CD4-positive, alpha-beta T cell treated with Interleukin-1 beta for 1 hour (primary cell): ENCODE measurements around the gene TTBK2.
"Not testable (repeated sequence)": the region's sequence is repeated elsewhere in the genome, so short reads cannot be mapped to it uniquely, and the experiment has no call there.

Experiments used
- DNase-seq, 2 donors: peaks; one replicate each; pipeline ENCODE4 v3.0.0-alpha.2; 2020 to 2022

TTBK2 gene

DNA sequence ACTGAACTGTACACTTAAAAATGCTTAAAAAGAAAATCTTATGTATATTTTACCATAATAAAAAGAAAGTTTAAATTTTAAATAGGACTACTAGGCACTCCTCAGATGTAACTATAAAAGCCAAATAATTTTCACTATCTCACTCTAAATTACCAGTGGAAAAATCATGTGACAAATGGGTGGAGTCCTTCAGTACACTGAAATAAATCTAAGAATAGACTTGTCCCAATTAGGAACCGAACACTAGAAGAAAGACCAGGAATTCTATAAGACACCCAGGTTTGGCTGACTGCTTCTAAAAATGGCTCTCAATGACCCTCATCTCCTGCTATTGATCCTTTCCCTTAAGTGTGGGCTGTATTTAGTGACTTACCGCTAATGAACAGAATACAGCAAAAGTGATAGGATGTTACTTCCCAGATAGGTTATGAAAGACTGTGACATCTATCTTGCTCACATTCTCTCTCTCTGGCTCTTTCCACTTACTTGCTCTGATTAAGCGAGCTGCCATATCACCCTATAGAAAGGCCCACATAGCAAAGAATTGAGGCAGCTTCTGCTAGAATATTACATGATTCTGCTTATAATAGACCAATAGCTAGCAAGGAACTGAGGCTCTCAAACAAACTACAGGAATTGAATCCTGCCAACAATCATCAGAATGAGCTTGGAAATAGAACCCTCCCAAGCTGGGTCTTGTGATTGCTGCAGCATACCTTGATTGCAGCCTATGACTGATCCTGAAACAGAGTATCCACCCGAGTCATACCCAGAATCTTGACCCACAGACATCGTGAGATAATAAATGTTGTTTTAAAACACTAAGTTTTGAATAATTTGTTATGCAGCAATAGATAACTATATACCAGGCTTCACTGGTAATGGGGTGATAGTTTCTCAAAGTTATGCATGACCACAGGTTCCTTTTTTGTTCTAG is 16.9 kb downstream of the TTBK2 start:
- DNase-seq = no peak

DNA sequence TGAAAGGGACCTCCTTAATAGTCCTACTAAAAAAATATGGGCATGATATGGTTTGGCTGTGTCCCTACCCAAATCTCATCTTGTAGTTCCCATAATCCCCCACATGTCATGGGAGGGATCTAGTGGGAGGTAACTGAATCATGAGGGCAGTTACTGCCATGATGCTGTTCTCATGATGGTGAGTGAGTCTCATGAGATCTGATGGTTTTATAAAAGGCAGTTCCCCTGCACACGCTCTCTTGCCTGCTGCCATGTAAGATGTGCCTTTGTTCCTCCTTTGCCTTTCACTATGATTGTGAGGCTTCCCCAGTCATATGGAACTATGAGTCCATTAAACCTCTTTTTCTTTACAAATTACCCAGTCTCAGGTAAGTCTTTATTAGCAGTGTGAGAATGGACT is 26.7 kb downstream of the TTBK2 start:
- DNase-seq = not testable (repeated sequence)

DNA sequence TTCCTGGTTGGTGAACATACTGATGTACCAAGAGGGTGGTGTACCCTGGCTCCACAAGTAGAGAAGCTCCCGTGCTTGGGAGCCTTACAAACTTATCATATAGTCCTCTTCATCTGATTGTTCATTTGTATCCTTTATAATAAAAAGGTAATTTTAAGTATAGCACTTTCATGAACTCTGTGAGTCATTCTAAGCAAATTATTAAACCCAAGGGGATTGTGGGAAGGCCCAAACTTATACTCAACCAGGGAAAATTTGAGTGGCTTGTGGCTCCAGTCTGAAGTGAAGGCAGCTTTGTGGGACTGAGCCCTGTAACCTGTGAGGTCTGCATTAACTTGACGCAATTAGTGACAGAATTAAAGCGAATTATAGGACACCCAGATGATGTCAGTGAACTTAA is 29.0 kb downstream of the TTBK2 start:
- DNase-seq = no peak

DNA sequence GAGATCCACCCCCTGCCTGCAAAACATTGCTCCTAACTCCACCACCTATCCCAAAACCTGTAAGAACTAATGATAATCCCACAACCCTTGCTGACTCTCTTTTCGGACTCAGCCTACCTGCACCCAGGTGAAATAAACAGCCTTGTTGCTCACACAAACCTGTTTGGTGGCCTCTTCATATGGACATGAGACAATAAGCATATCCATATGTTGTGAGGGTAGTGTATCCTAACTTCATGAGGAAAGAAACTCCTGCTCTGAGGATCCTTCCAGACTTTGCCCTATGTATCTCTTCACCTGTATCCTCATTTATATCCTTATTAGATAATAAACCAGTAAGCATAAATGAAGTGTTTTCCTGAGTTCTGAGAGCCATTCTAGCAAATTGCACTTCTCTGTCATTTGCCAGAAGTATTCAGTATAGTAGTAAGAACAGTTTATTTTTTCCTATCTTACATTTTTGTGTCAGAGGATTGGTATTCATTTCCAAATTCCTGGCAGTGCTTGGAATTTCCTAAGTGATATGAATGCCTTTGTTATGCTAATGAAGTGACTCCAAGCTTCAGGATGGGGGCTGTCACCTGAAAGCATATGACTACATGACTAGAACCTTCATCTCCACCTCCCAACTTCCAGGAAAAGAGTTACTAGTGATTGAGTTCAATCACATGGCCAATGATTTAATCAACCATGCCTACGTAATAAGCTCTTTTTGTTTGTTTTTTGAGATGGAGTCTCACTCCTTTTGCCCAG is 30.2 kb downstream of the TTBK2 start:
- no peak for DNase-seq

DNA sequence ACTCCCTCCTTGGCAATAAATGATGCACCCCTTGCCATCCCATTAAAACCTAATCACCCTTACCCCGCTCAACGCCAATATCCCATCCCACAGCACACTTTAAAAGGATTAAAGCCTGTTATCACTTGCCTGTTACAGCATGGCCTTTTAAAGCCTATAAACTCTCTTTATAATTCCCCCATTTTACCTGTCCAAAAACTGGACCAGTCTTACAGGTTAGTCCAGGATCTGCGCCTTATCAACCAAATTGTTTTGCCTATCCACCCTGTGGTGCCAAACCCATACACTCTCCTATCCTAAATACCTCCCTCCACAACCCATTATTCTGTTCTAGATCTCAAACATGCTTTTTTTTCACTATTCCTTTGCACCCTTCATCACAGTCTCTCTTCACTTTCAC is 33.2 kb downstream of the TTBK2 start:
- not testable (repeated sequence) for DNase-seq

DNA sequence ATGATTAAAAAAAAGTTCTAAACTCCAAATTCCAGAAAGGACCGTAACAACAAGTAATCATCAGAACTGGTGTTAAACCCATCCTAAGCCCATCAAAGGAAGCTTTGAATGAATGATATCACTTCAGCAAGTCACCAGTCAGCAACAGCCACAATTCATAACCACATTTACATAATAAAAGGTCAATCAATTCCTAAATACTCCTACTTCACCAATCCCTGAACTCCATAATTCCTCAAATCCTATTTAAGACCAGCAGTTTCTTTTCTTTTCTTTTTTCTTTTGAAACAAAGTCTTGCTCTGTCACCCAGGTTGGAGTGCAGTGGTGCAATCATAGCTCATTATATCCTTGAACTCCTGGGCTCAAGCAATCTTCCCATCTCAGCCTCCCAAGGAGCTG is 40.5 kb downstream of the TTBK2 start:
- DNase-seq = no peak

DNA sequence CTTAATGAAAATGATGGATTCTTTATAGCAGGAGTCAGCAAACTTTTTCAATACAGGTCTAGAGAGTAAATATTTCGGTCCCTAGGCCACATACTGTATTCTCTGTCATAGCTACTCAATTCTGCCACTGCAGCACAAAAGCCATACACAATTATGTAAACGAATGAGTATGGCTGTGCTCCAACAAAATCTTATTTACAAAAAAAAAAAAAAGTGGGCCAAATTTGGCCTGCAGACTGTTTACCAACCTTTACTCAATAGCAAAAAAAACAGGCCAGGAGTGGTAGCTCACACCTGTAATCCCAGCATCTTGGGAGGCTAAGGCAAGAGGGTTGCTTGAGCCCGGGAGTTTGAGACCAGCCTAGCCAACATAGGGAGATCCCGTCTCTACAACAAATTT is 41.1 kb downstream of the TTBK2 start:
- DNase-seq = no peak

DNA sequence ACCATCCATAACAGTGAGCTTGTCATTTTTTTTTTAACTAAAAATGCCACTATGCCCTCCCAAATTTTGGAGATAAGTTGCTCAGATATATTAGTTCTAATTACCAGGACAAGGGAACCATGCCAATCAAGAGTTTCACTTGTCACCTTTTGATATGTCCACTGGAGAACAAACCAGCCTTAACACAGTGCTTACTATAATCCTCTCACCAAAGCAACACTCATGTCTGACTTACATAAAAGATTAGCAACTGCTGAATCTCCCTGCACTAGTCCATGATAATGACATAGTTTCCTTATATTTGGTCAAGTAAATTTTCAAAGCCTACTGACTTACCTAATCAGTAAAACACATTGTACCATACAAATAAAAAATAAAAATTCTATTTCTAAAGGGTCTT is 44.4 kb downstream of the TTBK2 start:
- DNase-seq = no peak

DNA sequence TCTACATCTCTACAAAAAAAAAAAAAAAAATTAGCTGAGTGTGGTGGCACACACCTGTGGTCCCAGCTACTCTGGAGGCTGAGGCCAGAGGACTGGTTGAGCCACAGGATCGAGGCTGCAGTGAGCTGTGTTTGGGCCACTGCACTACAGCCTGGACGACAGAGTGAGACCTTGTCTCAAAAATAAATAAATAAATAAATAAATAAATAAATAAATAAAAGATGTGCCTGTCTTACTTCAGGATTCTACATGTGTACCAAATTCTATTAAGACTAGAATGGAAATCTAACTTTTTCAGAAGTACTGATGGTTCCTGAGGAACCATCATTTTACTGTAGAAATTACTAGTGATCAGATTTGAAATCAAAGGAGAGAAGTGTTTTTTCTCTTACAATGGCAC is 51.9 kb downstream of the TTBK2 start:
- no peak for DNase-seq

DNA sequence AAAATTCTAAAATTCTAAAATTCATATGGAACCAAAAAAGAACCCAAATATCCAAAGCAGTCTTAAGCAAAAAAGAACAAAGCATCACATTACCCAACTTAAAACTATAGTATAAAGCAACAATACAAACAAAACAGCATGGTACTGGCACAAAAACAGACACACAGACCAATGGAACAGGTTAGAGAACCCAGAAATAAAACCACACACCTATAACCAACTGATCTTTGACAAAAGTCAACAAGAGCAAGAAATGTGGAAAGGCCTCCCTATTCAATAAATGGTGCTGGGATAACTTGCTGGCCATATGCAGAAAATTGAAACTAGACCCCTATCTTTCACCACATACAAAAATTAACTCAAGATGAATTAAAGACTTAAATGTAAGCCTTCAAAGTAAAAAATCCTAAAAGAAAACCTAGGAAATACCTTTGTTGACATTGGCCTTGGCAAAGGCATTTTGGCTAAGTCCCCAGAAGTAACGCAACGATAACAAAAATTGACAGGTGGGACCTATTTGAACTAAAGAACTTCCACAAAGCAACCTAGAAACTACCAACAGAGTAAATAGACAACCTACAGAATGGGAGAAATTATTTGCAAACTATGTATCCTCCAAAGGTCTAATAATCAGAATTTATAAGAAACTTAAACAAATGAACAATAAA is 56.9 kb downstream of the TTBK2 start:
- DNase-seq = no peak

DNA sequence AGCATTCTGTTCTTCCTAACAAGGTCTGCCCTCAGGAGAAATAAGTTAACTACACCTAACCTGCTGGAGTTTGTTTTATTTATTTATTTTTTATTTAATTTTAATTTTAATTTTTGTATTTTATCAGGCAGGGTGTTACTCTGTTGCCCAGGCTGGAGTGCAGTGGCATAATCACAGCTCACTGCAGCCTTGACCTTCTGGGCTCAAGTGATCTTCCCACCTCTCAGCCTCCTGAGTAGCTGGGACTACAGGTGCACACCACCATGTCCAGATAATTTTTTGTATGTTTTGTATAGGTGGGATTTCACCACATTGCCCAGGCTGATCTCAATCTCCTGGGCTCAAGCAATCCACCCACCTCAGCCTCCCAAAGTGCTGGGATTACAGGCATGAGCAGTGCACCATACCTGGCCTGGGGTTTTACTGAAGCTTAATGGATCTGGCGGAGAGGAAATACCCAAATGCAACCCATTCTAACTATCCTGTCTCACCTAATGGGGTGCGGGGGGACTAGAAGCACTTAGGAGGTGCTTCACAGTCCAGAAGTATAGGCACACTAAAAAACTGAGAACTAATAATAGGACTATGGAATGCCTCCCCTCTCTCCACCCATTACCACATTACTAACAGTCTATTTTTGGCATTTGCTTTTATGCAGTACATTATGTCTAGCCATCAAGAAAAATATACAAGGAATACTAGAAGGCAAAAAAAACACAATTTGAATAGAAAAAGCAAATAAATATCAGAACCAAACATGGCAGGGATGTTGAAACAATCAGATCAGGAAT is 61.4 kb downstream of the TTBK2 start:
- no peak for DNase-seq

DNA sequence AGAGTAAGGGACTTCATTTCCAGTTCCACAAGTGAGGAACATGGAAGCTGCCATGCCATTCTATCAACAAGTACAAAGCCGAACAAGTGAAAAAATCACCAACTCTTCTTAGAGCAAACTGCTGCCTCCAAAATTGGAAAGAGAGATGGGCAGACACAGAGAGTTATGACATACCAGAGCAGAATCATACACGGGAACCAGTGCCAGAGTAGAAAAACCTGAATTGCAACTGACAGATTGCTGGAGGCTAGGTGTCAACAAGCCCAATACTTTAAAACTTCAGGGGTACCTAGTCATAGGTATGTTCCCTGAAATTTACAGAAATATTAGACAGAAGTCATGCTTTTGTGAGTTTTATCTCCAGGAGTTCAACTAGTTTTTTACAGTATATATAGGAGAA is 62.0 kb downstream of the TTBK2 start:
- no peak for DNase-seq

DNA sequence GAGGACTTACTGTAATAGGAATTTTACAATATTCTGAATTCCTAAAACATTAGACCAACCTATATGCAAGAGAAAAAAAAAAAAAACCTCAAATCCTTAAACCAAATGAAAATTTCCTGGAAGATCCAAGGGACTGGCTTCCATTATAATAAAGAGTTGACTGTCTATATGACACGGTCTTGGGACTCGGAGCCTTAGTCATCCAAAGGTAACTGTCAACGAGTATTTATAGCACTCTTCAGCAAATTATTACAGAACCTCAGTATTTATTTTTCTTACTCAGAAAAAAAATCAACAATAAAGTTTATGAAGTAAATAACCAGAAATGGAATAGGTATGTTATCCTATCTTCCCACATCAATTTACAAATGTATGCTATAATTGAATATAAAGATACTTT is 66.0 kb downstream of the TTBK2 start:
- no peak for DNase-seq

DNA sequence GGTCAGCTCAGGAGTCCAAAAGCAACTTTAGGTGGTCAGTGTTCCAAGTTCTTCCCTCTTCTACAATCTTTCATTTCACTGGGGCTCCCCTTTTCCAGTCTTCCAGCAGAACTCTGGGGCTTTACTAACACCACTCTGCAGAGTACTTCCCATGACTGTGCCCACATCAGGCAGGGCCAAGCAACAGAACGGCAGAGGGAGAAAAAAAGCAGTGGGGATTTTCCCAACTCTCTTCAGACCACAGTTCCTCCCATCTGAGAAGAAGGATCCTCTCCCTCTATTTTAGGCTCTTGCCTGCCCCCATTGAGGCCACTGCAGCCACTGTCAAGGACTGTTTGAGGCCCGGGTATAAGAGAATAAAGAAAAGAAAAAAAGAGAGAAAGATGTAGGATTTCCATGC is 70.7 kb downstream of the TTBK2 start:
- DNase-seq = no peak

DNA sequence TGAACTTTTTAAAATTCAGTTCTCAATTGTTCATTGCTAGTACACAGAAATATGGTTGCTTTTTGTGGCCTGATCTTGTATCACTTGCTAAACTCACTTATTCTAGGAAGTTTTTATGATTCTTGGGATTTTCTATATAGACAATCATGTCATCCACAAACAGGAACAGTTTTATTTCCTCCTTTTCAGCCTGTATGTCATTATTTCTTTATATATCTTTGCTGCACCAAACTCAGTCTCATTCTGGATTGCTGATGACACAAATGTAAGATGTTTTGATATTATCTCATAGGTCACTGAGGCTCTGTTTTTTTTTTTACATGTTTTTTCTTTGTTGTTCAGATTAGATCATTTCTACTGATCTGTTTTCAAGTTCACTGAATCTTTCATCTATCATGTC is 71.7 kb downstream of the TTBK2 start:
- DNase-seq = no peak

DNA sequence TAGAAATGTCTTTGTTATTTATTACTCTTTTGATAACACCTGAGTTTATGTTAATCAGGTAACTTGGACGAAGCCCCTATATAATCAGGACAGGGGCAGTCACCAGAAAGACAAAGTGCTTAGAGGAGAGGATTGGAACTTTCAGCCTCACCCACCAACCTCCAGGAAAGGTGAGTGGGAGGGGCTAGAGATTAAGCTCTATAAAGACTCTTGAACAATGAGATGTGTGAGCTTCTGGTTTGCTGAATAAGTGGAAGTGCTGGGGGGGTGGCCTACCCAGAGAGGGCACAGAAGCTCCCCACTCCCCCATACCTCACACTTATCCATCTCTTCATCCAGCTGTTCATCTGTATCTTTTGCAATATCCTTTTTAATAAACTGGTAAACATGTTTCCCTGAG is 73.9 kb downstream of the TTBK2 start:
- DNase-seq = no peak

DNA sequence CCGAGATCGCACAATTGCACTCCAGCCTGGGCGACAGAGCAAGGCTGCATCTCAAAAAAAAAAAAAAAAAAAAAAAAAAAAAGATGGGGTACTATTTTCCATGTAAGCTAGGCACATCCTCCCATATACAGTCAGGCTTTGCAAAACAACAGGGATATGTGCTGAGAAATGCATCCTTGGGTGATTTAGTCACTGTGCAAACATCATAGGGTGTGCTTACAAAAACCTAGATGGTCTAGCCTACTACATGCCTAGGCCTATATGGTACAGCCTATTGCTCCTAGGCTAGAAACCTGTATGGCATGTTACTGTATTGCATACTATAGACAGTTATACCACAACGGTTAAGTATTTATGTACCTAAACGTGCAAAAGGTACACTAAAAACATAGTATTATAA is 75.0 kb downstream of the TTBK2 start:
- no peak for DNase-seq

DNA sequence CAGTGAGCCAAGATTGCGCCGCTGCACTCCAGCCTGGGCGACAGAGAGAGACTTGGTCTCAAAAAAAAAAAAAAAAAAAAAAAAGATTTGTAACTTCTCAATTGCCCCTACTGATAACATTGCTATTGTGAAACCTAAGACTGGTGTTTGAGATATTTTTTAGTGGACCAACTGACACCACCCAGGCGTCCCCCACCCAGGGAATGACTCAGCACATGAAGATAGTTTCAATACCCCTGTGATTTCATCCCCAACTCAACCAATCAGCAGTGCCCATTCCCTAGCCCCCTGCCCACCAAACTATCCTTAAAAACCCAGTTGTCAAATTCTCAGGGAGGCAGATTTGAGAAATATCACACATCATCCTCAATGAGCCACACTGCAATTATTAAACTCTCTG is 76.9 kb downstream of the TTBK2 start:
- no peak for DNase-seq

DNA sequence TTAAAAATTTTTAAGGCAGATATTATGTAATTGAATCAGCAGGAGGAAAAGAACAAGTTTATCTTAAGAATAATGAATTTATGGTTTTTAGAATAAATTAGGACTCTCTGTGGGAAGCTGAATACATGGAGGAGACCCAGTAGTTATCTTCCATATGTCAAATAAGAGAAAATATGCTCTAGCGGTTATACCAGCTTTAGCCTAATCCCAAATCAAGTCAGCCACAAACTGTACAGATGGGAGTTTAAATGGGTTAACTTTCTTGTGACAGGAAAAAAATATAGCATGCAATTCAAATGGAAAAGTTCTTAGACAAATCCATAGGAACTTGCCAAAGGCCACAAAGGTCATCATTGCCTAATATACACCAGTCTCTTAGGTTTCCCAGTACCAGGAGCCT is 84.3 kb downstream of the TTBK2 start:
- no peak for DNase-seq

DNA sequence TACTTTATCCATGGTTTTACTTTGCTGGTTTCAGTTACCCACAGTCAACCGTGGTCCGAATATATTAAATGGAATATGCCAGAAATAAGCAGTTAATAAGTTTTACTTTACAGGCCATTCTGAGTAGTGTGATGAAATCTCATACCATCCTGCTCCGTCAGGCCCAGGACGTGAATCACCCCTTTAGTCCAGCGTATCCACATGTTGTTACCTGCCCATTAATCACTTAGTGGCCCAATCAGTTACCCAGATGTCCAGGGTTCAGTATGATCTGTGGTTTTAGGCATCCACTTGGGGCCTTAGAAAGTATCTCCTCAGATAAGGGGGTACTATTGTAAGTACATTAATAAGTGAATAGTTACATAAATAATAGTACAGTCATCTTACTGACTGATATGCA is 88.0 kb downstream of the TTBK2 start:
- DNase-seq = no peak

DNA sequence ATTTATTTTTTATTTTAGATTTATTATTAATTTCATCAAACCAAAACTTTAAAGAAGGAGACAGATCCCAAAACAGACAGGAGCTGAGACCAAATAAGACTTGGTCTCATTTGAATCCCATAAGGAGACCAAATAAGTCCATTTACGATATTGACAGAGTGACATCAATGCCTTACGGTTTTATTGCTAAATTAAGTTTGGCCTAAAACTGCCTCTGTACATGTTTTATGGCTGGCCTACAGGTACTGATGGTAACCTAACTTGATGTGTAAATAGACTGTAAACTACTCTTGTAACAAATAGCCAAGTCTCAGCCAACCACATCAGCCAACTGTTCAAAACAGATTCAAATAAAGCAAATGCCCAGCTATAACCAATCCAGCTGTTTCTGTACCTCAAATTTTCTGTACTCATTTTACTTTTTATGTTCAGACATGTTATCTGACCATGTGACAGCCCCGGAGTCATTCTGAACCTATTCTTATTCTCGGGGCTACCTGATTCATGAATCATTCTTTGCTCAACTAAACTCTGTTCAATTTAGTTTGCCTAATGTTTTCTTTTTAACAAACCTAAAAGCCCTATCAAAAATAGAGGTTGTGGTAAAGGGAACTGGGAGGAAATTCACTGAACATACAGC is 94.2 kb downstream of the TTBK2 start:
- DNase-seq = no peak

DNA sequence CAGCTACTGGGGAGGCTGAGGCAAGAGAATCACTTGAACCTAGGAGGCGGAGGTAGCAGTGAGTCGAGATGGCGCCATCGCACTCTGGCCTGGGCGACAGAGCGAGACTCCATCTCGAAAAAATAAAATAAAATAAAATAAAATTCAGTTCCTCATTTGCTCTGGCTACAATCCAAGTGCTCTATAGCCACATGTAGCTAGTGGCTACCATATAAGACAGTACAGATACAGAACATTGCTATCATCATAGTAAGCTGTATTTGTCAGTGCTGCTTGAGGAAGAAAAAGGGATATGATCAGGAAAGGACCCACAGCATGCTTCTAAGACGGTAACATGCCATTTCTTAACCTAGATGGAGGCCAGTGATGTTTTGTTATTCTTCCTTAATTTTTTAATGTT is 95.0 kb downstream of the TTBK2 start:
- DNase-seq = no peak
